GM10847 (cell line): Measurements from ENCODE around the gene UBL4A.
A peak's percentile ranks its signal among the peaks of the same experiment; 100 is the strongest.

ENCODE experiments used
- POLR2A ChIP-seq: IDR thresholded peaks from 2 replicates; pipeline ENCODE4 v1.6.1; 2011; ENCODE audit not compliant: insufficient read length; ENCODE audit errors: extremely low read depth

UBL4A gene

DNA sequence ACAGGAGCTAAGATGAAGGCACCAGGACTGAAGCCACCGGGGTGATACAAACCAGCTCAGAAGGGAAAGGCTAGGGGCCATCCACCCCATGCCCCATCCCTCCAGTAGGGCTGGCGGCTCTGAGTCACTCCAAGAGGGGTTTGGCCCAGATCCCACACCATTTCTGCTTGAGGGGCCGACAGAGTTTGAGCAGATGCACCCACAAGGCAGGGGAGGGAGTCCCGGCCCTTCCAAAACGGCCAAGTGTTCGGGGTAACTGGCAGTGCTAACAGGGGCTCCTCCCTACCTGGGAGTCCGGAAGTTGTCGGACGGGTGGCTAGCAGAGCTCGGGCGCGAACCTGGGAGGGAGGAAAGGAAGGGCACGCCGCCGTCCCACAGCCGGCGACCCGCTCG, 3.6 kb upstream of the UBL4A start:
- no peak for TF ChIP-seq POLR2A

DNA sequence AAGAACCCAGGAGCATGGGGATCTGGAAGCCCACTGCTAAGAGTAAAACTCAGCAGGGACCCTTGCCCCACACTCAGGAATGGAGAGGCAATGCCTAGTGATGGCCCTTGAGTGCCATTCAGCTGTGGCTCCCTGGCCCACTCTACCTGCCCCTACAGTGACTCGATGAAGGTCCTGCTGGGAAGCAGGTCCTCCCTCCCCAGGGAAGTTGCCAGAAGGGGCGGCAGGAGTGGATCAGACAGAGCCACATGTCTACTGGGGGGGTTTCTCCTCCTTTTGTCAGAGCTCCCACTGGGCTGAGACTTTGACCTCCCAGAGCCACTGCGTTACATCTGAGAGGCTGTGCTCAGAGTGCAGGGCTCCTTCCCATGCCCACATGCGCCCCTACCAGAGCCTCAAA, 2.8 kb upstream of the UBL4A start:
- TF ChIP-seq POLR2A: no peak

DNA sequence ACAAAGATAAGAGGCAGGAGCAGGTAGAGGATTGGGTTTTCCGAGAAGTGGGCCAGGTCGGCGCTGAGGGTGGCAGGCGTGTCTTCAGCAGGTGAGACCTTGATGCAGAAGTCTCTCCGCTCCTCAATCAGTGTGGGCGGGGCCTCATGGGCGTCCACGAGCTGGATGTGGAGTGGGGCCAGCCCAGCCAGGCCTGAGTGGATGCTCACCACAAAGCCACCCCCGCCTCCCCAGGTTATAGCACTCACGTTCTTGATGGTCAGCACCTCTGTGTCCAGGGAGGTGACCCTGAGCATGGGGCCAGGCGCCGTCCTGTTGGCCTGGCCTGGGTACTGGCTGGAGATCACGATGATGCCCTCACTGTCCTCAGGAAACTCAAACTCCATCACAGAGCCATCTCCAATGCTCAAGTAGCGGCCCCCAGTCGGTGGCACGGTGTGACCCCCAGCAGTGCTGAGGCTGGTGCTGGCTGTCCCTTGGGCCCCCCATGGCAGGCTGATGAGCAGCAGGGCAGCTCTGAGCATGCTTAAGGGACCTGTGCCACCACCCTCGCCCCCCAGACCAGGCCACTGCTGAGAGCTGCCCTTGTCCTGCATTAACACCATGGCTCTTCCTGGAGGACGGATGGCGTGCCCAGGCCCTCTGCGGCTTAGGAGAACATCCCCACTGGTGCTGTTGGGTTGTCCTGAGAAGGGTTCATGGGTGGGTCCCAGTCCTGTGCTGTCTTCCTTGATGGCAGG, 2.1 kb upstream of the UBL4A start:
- no peak for TF ChIP-seq POLR2A

DNA sequence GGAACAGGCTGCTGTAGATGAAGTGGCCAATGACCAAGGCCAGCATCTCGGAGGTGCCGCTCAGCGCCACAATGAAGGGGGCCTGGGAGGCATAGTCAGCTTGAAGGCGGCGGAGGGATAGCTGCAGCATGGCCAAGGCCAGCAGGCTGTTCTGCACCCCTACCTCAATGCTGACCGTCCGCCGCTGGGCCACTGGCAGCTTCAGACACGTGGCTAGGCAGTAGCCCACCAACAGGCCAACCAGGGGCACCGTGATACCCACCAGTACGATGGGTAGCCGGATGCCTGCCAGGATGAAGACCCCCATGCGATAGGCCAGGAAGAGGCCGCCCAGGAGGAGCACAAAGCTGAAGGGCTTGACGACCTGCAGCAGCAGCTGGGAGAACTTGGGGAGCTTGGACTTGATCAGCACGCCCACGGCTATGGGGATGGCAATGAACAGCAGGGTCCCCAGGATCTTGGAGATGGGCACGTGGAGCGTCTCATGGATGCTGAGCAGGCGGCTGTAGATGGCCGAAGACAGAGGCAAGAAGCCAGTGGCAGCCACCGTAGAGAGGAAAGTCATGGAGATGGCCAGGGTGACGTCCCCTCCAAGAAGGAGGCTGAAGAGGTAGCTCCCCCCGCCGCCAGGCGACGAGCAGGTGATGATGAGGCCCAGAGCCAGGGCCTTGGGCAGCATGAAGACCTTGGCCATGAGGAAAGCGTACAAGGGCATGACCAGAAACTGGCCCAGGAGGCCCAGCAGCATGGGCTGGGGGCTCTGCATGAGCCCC, 1.3 kb upstream of the UBL4A start:
- no peak for TF ChIP-seq POLR2A

DNA sequence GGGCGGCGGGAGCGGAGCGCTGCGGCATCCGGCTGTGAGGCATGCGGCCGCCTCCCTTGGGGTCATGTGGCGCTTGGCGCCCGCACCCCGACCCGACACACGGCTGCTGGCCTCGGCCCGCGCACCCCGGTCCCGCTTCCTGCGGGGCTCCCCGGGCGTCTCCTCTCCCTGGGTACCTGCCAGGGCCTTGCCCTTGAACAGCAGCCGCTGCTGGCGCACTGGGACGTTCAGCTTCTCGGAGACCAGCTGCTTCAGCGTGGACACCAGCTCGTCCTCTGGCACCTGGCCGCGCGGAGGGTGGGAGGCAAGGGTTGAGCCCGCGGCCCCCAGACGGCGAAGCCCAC, 391 bp downstream of the UBL4A start:
- TF ChIP-seq POLR2A: no peak

DNA sequence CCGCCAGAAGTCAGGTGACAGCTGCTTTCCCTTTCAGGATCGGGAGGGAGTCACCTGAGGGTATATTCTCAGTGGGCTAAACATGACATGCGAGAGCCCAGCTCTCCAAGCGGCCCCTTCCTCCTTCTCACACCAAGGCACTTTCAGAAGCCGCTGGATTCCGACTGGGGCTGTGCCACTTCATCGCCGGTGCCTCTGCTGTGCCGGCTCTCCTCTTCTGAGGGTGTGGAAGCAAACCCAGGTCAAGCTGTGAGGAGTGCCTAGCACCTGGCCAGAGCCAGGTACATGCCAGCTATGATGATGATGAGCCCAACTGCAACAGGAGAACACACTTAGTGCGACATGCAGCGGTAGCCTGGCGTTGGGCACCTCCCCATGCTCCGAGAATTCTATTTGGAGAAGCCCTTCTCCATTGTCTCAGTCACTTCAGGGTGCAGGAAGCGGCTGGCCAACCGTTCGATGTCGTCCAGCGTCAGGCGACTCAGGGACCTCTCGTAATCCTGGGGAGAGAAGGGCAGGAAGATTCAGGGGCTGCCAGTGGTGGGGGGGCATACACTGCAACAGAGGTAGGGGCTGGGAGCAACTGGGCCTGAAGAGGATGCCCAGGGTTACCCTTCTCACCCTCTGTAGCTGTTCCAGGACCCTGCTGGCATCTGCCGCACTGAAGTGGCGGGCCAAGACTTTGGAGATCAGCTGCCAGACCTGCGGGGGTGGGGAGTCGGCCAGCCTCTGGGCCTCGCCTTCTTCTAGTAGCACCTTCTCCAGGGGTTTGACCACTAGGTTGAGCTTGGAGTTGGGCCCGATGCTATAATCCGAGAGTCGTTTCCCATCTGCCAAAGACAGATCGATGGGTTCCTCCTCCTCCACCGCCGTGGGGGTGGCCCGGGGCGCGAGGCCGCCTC, 1.0 kb downstream of the UBL4A start:
- no peak for TF ChIP-seq POLR2A

DNA sequence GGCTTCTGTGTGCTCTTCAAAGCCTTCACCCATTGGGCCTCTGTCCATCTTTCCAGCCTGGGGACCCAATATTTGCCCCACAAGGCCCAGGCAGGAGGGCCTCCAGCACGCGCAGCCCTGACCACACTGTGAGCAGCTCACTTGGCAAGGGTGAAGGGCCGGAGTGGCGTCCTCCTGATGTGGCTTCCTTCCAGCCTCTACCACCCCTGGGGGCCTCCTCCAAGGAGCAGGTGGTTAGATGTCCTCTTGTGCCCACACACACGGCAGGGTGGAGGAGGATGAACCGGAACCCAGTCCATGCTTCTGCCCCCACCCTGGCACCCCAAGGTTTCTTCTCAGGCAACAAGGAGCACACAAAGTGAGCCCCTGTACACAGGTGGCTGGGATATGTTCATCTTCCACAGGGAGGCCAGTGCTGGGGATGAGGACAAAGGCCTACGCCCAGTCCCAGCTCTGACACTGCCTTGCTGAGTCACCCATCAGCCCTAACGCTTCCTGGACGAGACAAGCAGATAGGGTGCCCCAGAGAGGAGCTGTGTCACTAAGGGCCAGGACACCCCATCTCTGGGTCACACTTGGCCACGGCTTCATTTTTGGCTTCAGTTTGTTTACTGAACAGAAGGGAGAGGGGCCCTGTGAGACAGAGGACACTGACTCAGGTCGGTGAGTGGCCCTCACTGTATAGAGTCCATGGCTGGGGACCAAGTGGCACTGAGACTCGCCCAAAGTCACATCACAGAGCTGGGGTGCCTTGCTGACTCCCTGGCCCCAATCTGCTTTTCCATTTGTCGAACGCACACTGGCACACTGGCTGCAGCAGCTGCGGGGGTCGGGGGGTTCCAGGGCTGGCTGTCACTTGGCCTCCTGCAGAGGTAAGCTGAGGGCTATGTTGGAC, 1.9 kb downstream of the UBL4A start:
- TF ChIP-seq POLR2A: no peak

DNA sequence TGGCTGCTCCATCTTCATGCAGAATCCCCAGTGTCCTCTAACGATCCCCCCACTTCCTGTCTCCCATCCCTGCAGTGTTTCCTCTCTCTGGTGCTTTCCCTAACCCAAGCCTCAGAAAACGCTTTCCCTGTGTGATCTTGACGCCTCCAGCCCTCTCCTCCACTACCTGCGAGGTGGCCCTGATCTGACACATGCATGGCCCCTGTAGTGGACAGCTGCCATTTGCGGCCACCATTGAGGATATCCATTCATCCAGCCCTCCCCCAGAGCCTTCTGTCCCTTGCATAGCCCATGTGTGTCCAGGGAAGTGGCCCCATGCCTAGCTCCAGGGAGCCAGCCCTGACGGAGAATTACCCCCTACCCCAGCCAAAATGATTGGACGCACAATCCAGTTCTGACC, 3.1 kb downstream of the UBL4A start:
- no peak for TF ChIP-seq POLR2A

DNA sequence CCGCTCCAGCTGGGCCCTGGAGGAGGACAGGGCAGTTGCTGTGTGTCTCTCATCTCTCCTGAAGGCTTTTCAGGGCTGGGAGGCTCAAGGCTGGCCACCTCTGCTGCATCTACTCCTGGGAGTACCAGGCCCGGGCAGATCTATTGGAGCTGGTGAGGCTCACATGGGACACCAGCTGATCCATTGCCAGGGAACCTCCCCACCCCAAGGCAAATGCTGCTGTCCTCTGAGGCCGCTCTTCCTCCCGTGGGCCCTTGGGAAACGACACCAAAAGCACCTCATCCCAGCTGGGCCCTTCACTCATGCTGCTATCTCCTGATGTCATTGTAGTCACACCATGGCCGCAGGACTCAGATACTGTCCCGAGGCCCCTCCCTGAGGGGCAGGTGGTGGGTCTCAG, 3.6 kb downstream of the UBL4A start:
- TF ChIP-seq POLR2A: no peak

DNA sequence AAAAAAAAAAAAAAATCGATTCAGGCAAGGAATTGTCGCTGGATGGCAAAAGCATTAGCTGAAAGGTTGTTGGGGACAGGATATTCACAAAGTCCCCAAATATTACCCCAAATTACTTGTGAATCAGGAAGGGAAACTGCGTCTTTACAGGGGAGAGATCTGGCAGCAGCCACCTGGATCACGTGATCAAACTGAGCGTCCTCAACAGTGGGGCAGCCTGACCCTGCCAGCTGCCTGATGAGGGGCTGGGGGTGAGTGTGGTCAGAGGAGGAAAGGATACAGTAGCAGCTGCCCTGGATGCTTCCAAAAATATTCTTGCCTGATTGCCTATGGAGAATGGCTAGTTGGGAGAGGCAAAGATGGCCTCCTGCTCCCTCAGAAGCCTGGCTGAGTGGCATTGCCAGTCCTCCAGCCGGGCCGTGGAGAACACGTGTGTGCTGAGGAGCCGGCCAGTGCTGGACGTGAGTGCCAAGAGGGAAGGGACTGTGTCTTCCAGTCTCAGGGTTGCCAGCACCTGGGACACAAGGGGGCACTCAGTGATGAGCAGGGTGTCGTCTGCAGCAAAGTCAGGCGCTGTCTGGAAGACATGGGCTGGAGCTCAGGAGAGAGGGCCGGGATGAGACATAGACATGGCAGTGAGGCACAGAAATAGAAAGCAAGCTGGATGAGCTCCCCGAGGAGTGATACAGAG, 4.4 kb downstream of the UBL4A start:
- TF ChIP-seq POLR2A: no peak

DNA sequence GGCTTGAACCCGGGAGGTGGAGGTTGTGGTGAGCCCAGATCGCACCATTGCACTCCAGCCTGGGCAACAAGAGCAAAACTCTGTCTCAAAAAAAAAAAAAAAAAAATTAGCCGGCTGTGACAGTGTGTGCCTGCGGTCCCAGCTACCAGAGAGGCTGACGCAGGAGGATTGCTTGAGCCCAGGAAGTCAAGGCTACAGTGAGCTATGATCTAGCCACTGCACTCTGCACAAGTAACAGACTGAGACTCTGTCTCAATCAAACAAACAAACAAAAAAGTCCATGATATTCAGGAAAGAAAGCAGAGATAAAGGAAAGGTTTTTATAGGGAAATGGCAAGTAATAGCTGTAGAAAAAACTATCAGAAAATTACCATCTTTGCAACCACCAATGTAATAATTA, 5.2 kb downstream of the UBL4A start:
- no peak for TF ChIP-seq POLR2A

DNA sequence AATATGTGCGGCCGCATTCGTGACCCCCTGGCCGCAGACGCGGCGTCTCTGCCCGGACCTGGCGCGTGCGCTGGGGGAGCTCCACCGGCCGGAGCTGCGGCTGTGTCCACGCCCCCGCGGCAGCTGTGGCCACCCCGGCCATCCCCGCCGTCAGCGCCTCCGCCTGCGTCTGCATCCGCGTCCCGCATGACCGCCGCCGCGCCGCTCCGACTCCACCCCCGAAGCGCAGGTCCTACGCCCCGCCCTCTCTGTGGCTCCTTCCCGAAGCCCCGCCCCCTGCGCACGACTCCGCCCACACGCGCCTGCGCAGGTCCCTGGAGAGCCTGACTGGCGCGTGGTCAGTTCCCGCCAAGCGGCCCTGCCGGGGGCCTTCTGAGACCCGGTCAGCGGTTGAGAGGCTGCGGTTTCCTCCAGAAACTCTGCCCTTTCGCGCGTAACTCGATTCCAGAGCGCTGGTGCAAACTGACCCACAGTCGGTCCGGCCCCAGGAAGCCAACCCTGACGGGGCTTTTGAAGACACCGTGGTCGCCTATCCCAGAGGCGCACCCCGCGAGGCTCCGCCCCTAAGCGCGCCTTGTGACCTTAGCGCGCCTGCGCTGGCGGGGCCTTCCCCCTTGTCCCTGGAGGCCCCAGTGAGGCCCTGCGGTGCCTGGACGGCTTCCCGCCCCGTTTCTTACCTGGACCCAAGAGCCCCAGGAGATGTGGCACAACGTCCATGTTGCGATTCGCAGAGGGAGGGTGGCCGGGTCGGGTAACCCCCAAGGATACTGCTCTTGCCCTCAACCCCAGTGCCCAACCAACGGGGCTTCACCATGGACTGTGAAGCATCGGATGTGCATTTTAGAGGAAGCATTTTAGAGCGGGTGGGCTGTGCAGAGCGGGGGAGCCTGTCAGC, 7.4 kb downstream of the UBL4A start, which contains the start of gene LAGE3:
TSS of gene LAGE3 (minus strand) at position 554 of the 895 bp plus-strand sequence. CDS start at position 188, 366 bp downstream.
- peak; percentile 66 for TF ChIP-seq POLR2A

DNA sequence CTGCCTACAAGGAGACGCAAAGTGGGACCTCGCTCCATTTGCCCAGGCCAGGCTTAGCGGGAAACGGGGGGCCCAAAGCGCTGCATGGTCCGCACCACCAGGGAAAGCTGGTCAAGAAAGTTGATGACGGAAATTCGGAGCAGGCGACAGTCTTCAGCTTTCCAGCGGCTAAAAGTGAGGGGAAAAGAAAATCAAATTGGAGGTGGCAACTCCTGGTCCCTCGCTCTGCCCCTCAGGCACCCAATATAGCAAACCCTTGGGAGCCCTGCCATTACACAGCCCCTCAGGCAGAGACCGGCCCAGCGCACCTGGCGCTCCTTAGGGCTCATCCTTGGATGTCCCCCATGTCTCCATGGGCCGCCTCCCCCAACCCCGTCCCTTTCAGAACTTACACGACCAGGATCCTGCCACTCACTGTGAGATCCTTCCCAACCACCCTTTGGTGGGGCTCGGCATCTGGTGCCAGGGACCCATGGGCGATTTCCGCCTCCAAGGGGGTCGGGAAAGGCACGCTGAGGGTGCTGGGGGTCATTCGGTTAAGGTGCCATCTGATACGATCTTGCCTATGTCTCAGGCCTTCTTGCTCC, 8.4 kb downstream of the UBL4A start:
- no peak for TF ChIP-seq POLR2A
